ENCODE results near the gene XPC. TPM values are rescaled to one million over a fixed set of nuclear protein-coding genes. Genes with fewer than 3 reads are reported as not detected.

The XPC gene
- total RNA-seq, 1 experiment from 2014 or later = 24.3 TPM

- CTCF ChIA-PET = interaction anchor here (0.6 to 3.1 kb wide), 34 partner anchors 10 to 346 kb away, joined by 3 to 21 read pairs (median 5); partner anchors contain the start of genes LSM3, SLC6A6 and XPC
- no peaks in the 10 kb centered on the region for H3K27me3 Mint-ChIP-seq (ENCODE audit: unreplicated experiment)
- H3K9me3 Mint-ChIP-seq (ENCODE audit: low read depth, unreplicated experiment) = no peaks in the 10 kb centered on the region
- no peak for TF ChIP-seq CTCF (IDR thresholded peaks at IDR 0.05; ENCODE audit: unreplicated experiment)
- no TSS peak for BruUV-seq (replicated peaks)
- intact Hi-C loops (cut with micrococcal nuclease; ENCODE audit: unreplicated experiment) = loop anchor here (1.0 to 2.0 kb wide), 6 partner anchors 22 to 346 kb away; no protein-coding TSS in a partner anchor
- H3K27ac Mint-ChIP-seq (ENCODE audit: unreplicated experiment) = no peak overlapping the region
- DNase-seq = no peak
- no peak overlapping the region for H3K4me3 Mint-ChIP-seq (ENCODE audit: low read depth, unreplicated experiment)
- peaks cover 63% of the 10 kb centered on the region for H3K4me1 Mint-ChIP-seq (ENCODE audit: low read depth, unreplicated experiment)
- peaks cover 9% of the 10 kb centered on the region for H3K36me3 Mint-ChIP-seq (ENCODE audit: insufficient read depth, unreplicated experiment)
These were observed 24.6 kb upstream of the XPC start for GRCh38 chr3:14202874-14203520.

DNA sequence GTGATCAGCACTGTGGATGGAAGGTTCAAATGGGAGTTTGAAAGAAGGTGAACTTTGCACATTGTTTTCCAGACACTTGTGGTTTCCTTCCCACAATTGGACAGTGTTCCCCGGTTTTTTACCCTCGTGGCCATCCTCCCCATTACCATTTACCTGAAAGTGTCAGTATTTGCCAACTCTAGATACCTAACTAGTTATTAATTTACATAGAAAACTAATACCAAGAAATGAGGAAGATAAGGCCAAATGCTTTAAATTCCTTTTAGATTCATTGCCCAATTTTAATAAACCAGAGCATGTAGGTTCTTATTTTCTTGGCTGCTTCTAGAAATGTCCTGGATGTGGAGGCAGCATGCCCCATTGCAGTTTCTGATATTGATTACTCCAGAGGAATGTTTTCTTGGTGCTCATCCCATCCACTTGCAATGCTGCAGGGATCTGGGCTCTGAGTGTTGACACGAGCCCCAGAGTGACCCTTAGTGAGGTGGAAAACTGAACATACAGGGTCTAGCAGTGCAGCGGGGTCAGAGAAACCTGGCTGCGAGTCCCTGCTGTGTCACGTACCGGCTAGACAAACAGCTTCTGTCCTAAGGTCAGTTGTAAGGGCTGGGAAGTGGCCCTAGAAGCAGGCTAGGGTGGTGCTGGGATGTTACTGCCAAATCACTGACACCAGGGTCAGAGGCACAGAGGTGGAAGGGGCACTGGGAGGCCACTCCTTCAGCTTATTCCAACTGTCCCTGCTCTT, 23.7 kb upstream of the XPC start:
- intact Hi-C loops (cut with micrococcal nuclease; ENCODE audit: unreplicated experiment) = loop anchor here (2.0 kb wide), 3 partner anchors 115 to 347 kb away; no protein-coding TSS in a partner anchor
- Mint-ChIP-seq H3K36me3 (ENCODE audit: insufficient read depth, unreplicated experiment) (peaks cover 9% of the 10 kb centered on the region), H3K4me3 (ENCODE audit: low read depth, unreplicated experiment) (no peak overlapping the region), H3K27ac (ENCODE audit: unreplicated experiment) (peak overlapping the region; percentile 66), H3K4me1 (ENCODE audit: low read depth, unreplicated experiment) (peaks cover 63% of the 10 kb centered on the region), H3K27me3 (ENCODE audit: unreplicated experiment) (no peaks in the 10 kb centered on the region), H3K9me3 (ENCODE audit: low read depth, unreplicated experiment) (no peaks in the 10 kb centered on the region)
- no TSS peak for BruUV-seq (replicated peaks)
- TF ChIP-seq CTCF (IDR thresholded peaks at IDR 0.05; ENCODE audit: unreplicated experiment) = no peak
- DNase-seq = peak; percentile 40
- CTCF ChIA-PET = interaction anchor here (0.5 to 3.1 kb wide), 5 partner anchors 17 to 266 kb away, joined by 3 to 21 read pairs (median 7); no protein-coding TSS in a partner anchor

GRCh38 chr3:14200841-14201240, 22.4 kb upstream of the XPC start:
- Mint-ChIP-seq H3K9me3 (ENCODE audit: low read depth, unreplicated experiment) (no peaks in the 10 kb centered on the region), H3K27ac (ENCODE audit: unreplicated experiment) (no peak overlapping the region), H3K36me3 (ENCODE audit: insufficient read depth, unreplicated experiment) (peaks cover 9% of the 10 kb centered on the region), H3K4me1 (ENCODE audit: low read depth, unreplicated experiment) (peaks cover 63% of the 10 kb centered on the region), H3K27me3 (ENCODE audit: unreplicated experiment) (no peaks in the 10 kb centered on the region), H3K4me3 (ENCODE audit: low read depth, unreplicated experiment) (no peak overlapping the region)
- no peak for DNase-seq
- intact Hi-C loops (cut with micrococcal nuclease; ENCODE audit: unreplicated experiment) = no loop called here
- TF ChIP-seq CTCF (IDR thresholded peaks at IDR 0.05; ENCODE audit: unreplicated experiment) = no peak
- CTCF ChIA-PET = interaction anchor here (0.5 kb wide), 1 partner anchor 210 kb away, joined by 4 read pairs; no protein-coding TSS in a partner anchor
- no TSS peak for BruUV-seq (replicated peaks)

GRCh38 chr3:14200276-14200675, 21.9 kb upstream of the XPC start:
- CTCF ChIA-PET = no interaction called here
- peaks cover 9% of the 10 kb centered on the region for H3K36me3 Mint-ChIP-seq (ENCODE audit: insufficient read depth, unreplicated experiment)
- DNase-seq = no peak
- TF ChIP-seq CTCF (IDR thresholded peaks at IDR 0.05; ENCODE audit: unreplicated experiment) = no peak
- intact Hi-C loops (cut with micrococcal nuclease; ENCODE audit: unreplicated experiment) = no loop called here
- no peaks in the 10 kb centered on the region for H3K9me3 Mint-ChIP-seq (ENCODE audit: low read depth, unreplicated experiment)
- H3K4me3 Mint-ChIP-seq (ENCODE audit: low read depth, unreplicated experiment) = peak overlapping the region; percentile 17
- no peaks in the 10 kb centered on the region for H3K27me3 Mint-ChIP-seq (ENCODE audit: unreplicated experiment)
- peaks cover 63% of the 10 kb centered on the region for H3K4me1 Mint-ChIP-seq (ENCODE audit: low read depth, unreplicated experiment)
- no peak overlapping the region for H3K27ac Mint-ChIP-seq (ENCODE audit: unreplicated experiment)
- BruUV-seq (replicated peaks) = no TSS peak

All from Calu3 (cell line).